Esophagus muscularis mucosa (tissue), 3 donors: Measurements from ENCODE around the gene TCF3.

Experiments used
- CTCF ChIP-seq, 3 experiments: fragments of 200-600 bp in 2 of 3; fragments of 450-650 bp in 1 of 3; sonication (generic) in 2 of 3; IDR thresholded peaks; one replicate each; pipeline ENCODE4 v1.5.1; 2017 to 2019; ENCODE audit warnings: antibody characterized with exemption in 3 of 3, mild to moderate bottlenecking in 2 of 3, moderate library complexity in 1 of 3
- EP300 ChIP-seq: sonication (generic); formaldehyde crosslinking; IDR thresholded peaks from one replicate; pipeline ENCODE4 v1.6.1; 2017; ENCODE audit warnings: antibody characterized with exemption

DNA sequence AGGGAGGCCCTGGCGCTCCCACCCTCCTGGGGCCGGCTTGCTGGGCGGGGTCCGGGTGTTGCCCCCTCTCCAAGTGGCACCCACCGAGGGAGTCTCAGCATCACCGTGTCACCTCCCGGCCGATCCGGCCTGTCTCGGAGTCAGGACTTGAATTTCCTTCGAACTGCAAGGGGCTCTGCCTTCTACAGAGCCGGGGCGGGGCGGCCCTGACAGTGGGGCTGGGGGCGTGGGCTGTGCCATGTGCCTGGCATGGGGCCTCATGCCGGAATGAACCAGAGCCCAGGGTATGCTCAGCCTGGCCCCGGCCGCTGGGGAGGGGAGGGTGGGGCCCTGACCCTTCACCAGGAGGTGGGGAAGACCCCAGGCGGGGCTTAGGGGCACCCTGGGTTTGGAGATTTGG, 47.0 kb upstream of the TCF3 start:
- TF ChIP-seq EP300: no peak
- TF ChIP-seq CTCF (IDR thresholded peaks at IDR 0.05): no peak
